OCI-LY3 (cell line): ENCODE data around the gene LRP1-AS.
A peak's percentile ranks its signal among the peaks of the same experiment; 100 is the strongest.

Source experiments
- H2AFZ ChIP-seq: fragments of 200-600, 300-600 bp; shearing (Covaris generic); 2 replicates; pipeline ENCODE4 v1.6.0; 2014; ENCODE audit warnings: antibody characterized with exemption, low read depth, low read length
- H3K27ac ChIP-seq: fragments of 200-600, 300-600 bp; sonication (generic); 2 replicates; pipeline ENCODE4 v1.5.1; 2014; ENCODE audit warnings: mild to moderate bottlenecking, low read length, moderate library complexity, mixed read lengths
- H3K27me3 ChIP-seq: fragments of 200-600, 300-600 bp; sonication (generic); 2 replicates; pipeline ENCODE4 v1.6.1; 2014; ENCODE audit warnings: low read depth, low read length, mixed read lengths
- H3K36me3 ChIP-seq: fragments of 200-600, 300-600 bp; sonication (generic); replicated peaks from 2 replicates; pipeline ENCODE3; 2014; ENCODE audit warnings: low read depth, low read length, mixed read lengths
- H3K4me1 ChIP-seq: fragments of 300-600, 200-600 bp; sonication (generic); 2 replicates; pipeline ENCODE4 v1.6.1; 2014; ENCODE audit warnings: low read length, mixed read lengths
- H3K4me2 ChIP-seq: fragments of 200-600, 300-600 bp; sonication (generic); 2 replicates; pipeline ENCODE4 v1.6.1; 2014; ENCODE audit warnings: low read length, mixed read lengths
- H3K4me3 ChIP-seq: fragments of 300-600, 200-600 bp; sonication (generic); 2 replicates; pipeline ENCODE4 v1.5.1; 2014; ENCODE audit warnings: antibody characterized with exemption, mild to moderate bottlenecking, low read length, moderate library complexity
- H3K79me2 ChIP-seq: fragments of 300-600, 200-600 bp; shearing (Covaris generic); 2 replicates; pipeline ENCODE4 v1.6.1; 2014; ENCODE audit warnings: mild to moderate bottlenecking, low read length, mixed read lengths
- H3K9ac ChIP-seq: fragments of 300-600, 200-600 bp; shearing (Covaris generic); 2 replicates; pipeline ENCODE4 v1.6.0; 2014; ENCODE audit warnings: mild to moderate bottlenecking, low read length, moderate library complexity
- H3K9me3 ChIP-seq: fragments of 200-600, 300-600 bp; shearing (Covaris generic); 2 replicates; pipeline ENCODE4 v1.6.1; 2014; ENCODE audit warnings: low read length, mixed read lengths; ENCODE audit not compliant: insufficient read depth
- H4K20me1 ChIP-seq: fragments of 200-600, 300-600 bp; sonication (generic); 2 replicates; pipeline ENCODE4 v1.6.1; 2016; ENCODE audit warnings: low read length, mixed read lengths; ENCODE audit not compliant: insufficient read depth
- EZH2phosphoT487 ChIP-seq: fragments of 200-600 bp; shearing (Covaris generic); IDR thresholded peaks from 2 replicates; pipeline ENCODE4 v1.6.1; 2018; ENCODE audit warnings: antibody characterized with exemption, mixed run types, low read depth
- TF ChIP-seq, protein P1 (sequence below): fragments of 200-600, 300-600 bp; sonication (generic); IDR thresholded peaks from 2 replicates; pipeline ENCODE4 v1.5.1; 2014; ENCODE audit warnings: antibody characterized with exemption, low read length, low read depth

The LRP1-AS gene

GRCh38 chr12:57146961-57147944, at the start of gene LRP1-AS:
TSS of gene LRP1-AS (minus strand) at chr12:57147619.
- Histone ChIP-seq H2AFZ (no peak within 1 kb of the TSS), H3K4me3 (no peak within 1 kb of the TSS), H3K27me3 (no peaks in the 10 kb centered on the region), H3K27ac (no peak within 1 kb of the TSS), H4K20me1 (no peaks in the 10 kb centered on the region), H3K36me3 (no peaks in the 10 kb centered on the region), H3K9ac (no peak within 1 kb of the TSS), H3K4me2 (no peak within 1 kb of the TSS), H3K4me1 (no peaks in the 10 kb centered on the region), H3K79me2 (no peaks in the 10 kb centered on the region), H3K9me3 (no peaks in the 10 kb centered on the region)
- TF ChIP-seq EZH2phosphoT487: no peak

DNA sequence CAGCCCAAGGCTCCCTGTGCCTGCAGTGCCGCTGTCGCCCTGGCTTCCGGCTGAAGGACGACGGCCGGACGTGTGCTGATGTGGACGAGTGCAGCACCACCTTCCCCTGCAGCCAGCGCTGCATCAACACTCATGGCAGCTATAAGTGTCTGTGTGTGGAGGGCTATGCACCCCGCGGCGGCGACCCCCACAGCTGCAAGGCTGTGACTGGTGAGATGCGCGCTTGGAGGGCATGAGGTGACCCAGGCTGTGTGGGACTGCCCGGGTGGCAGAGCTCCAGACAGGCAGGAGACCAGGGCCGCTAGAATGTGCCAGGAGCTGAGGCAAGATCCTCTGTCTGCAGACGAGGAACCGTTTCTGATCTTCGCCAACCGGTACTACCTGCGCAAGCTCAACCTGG, 49.5 kb upstream of the LRP1-AS start:
- no peak overlapping the region for H3K9ac ChIP-seq
- H3K9me3 ChIP-seq: no peaks in the 10 kb centered on the region
- H3K27ac ChIP-seq: no peak overlapping the region
- H3K4me1 ChIP-seq: no peaks in the 10 kb centered on the region
- no peak overlapping the region for H3K4me3 ChIP-seq
- H2AFZ ChIP-seq: no peak overlapping the region
- H3K4me2 ChIP-seq: no peak overlapping the region
- no peaks in the 10 kb centered on the region for H3K79me2 ChIP-seq
- no peaks in the 10 kb centered on the region for H4K20me1 ChIP-seq
- H3K27me3 ChIP-seq: no peaks in the 10 kb centered on the region
- no peak for TF ChIP-seq EZH2phosphoT487
- TF ChIP-seq, protein P1, sequence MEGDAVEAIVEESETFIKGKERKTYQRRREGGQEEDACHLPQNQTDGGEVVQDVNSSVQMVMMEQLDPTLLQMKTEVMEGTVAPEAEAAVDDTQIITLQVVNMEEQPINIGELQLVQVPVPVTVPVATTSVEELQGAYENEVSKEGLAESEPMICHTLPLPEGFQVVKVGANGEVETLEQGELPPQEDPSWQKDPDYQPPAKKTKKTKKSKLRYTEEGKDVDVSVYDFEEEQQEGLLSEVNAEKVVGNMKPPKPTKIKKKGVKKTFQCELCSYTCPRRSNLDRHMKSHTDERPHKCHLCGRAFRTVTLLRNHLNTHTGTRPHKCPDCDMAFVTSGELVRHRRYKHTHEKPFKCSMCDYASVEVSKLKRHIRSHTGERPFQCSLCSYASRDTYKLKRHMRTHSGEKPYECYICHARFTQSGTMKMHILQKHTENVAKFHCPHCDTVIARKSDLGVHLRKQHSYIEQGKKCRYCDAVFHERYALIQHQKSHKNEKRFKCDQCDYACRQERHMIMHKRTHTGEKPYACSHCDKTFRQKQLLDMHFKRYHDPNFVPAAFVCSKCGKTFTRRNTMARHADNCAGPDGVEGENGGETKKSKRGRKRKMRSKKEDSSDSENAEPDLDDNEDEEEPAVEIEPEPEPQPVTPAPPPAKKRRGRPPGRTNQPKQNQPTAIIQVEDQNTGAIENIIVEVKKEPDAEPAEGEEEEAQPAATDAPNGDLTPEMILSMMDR: no peak
- no peaks in the 10 kb centered on the region for H3K36me3 ChIP-seq

GRCh38 chr12:57196439-57196838, 49.0 kb upstream of the LRP1-AS start:
- no peaks in the 10 kb centered on the region for H3K4me1 ChIP-seq
- no peak overlapping the region for H2AFZ ChIP-seq
- H3K27me3 ChIP-seq: no peaks in the 10 kb centered on the region
- no peak overlapping the region for H3K4me2 ChIP-seq
- no peaks in the 10 kb centered on the region for H3K36me3 ChIP-seq
- no peak overlapping the region for H3K9ac ChIP-seq
- H3K4me3 ChIP-seq: no peak overlapping the region
- TF ChIP-seq, protein P1: no peak
- no peak for TF ChIP-seq EZH2phosphoT487
- H3K9me3 ChIP-seq: no peaks in the 10 kb centered on the region
- H3K79me2 ChIP-seq: no peaks in the 10 kb centered on the region
- H4K20me1 ChIP-seq: no peaks in the 10 kb centered on the region
- no peak overlapping the region for H3K27ac ChIP-seq

DNA sequence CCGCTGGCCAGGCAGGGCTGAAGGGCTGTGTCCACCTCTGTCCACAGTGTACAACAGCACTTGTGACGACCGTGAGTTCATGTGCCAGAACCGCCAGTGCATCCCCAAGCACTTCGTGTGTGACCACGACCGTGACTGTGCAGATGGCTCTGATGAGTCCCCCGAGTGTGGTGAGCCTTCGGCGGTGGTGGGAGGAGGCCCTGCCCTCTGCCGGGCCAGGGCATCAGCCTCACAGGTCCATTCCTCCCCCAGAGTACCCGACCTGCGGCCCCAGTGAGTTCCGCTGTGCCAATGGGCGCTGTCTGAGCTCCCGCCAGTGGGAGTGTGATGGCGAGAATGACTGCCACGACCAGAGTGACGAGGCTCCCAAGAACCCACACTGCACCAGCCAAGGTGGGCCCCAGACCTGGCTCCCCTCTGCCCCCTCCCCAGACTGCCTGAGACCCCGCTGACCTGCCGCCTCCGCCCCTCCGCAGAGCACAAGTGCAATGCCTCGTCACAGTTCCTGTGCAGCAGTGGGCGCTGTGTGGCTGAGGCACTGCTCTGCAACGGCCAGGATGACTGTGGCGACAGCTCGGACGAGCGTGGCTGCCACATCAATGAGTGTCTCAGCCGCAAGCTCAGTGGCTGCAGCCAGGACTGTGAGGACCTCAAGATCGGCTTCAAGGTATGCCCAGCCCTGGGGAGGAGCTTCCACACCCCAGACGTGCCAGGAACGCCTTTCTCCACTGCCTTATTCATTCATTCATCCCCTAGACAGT, 48.4 kb upstream of the LRP1-AS start:
- no peaks in the 10 kb centered on the region for H3K9me3 ChIP-seq
- TF ChIP-seq, protein P1: peak; percentile 26; the same call in 1 of the 2 replicates
- no peak for TF ChIP-seq EZH2phosphoT487
- no peak overlapping the region for H2AFZ ChIP-seq
- no peak overlapping the region for H3K27ac ChIP-seq
- no peaks in the 10 kb centered on the region for H3K4me1 ChIP-seq
- H3K9ac ChIP-seq: no peak overlapping the region
- no peaks in the 10 kb centered on the region for H4K20me1 ChIP-seq
- H3K27me3 ChIP-seq: no peaks in the 10 kb centered on the region
- H3K4me2 ChIP-seq: no peak overlapping the region
- no peak overlapping the region for H3K4me3 ChIP-seq
- no peaks in the 10 kb centered on the region for H3K36me3 ChIP-seq
- H3K79me2 ChIP-seq: no peaks in the 10 kb centered on the region
